CD4-positive, alpha-beta memory T cell (primary cell): Measurements from ENCODE around the gene FAM20C. TPM values are rescaled to one million over a fixed set of nuclear protein-coding genes. Genes with fewer than 3 reads are reported as not detected.
"Not testable (repeated sequence)": the region's sequence is repeated elsewhere in the genome, so short reads cannot be mapped to it uniquely, and the experiment has no call there.

Experiments used
- CTCF ChIA-PET: fragments of 350-600 bp; sonication (Branson Sonifier 250); formaldehyde crosslinking; loops from one replicate; lab custom pipeline; 2021; ENCODE audit warnings: inconsistent platforms; ENCODE audit not compliant: partially characterized antibody; lab: Charles Lee
- POLR2A ChIA-PET: fragments of 350-600 bp; sonication (Branson Sonifier 250); formaldehyde crosslinking; loops from one replicate; lab custom pipeline; 2021; ENCODE audit not compliant: partially characterized antibody; lab: Charles Lee
- DNase-seq, 5 donors: peaks; one replicate each; pipeline versions ENCODE4 v3.0.0 to v3.0.0-alpha.2; 2020 to 2022; ENCODE audit warnings: mixed read lengths in 1 of 5
- H3K27ac ChIP-seq: one replicate; pipeline ENCODE4 v1.7.0; 2013; ENCODE audit warnings: low read depth, low read length
- H3K27me3 ChIP-seq: 2 replicates; pipeline ENCODE4 v1.7.0; 2013; ENCODE audit warnings: mild to moderate bottlenecking, low read length, moderate library complexity; ENCODE audit not compliant: insufficient read depth
- H3K36me3 ChIP-seq: 2 replicates; pipeline ENCODE4 v1.7.0; 2013; ENCODE audit warnings: mild to moderate bottlenecking, low read length, moderate library complexity; ENCODE audit not compliant: insufficient read depth
- H3K4me1 ChIP-seq: 2 replicates; pipeline ENCODE4 v1.7.0; 2013; ENCODE audit warnings: mild to moderate bottlenecking, low read length, moderate library complexity; ENCODE audit not compliant: insufficient read depth
- H3K4me3 ChIP-seq, 2 donors: one replicate each; pipeline ENCODE4 v1.7.0; 2013; ENCODE audit warnings: low read length in 2 of 2, mild to moderate bottlenecking in 1 of 2
- H3K9me3 ChIP-seq, 2 donors: one replicate each; pipeline ENCODE4 v1.7.0; 2013; ENCODE audit warnings: low read length in 2 of 2, control low read depth in 1 of 2; ENCODE audit not compliant: control insufficient read depth in 1 of 2
- H3K27ac Mint-ChIP-seq, 7 donors: one replicate each; pipeline ENCODE4 v1.8.0; 2020 to 2021; ENCODE audit warnings: mixed read lengths in 7 of 7, mild to moderate bottlenecking in 6 of 7, inconsistent platforms in 3 of 7, moderate library complexity in 3 of 7
- H3K27me3 Mint-ChIP-seq, 2 donors: one replicate each; pipeline ENCODE4 v1.8.0; 2020 to 2021; ENCODE audit warnings: mixed read lengths in 2 of 2
- H3K36me3 Mint-ChIP-seq, 2 donors: one replicate each; pipeline ENCODE4 v1.8.0; 2020 to 2021; ENCODE audit warnings: mixed read lengths in 2 of 2, inconsistent platforms in 1 of 2, mild to moderate bottlenecking in 1 of 2
- H3K4me1 Mint-ChIP-seq, 4 donors: one replicate each; pipeline ENCODE4 v1.8.0; 2020 to 2021; ENCODE audit warnings: mixed read lengths in 4 of 4, mild to moderate bottlenecking in 1 of 4
- H3K4me3 Mint-ChIP-seq, 8 donors: one replicate each; pipeline ENCODE4 v1.8.0; 2020 to 2021; ENCODE audit warnings: mixed read lengths in 8 of 8, mild to moderate bottlenecking in 7 of 8, moderate library complexity in 6 of 8, inconsistent platforms in 3 of 8
- H3K9me3 Mint-ChIP-seq, 8 donors: one replicate each; pipeline ENCODE4 v1.8.0; 2020 to 2021; ENCODE audit warnings: mixed read lengths in 8 of 8, mild to moderate bottlenecking in 5 of 8, inconsistent platforms in 3 of 8, moderate library complexity in 1 of 8
- intact Hi-C: fragments of 100-400 bp; cut with micrococcal nuclease; formaldehyde crosslinking; loops from one replicate; pipeline ENCODE4 v1.15.1; 2023
- polyA plus RNA-seq, 2 donors: library from polyadenylated mRNA; unstranded; fragments of 300-500 nt; fragmentation: Illumina TruSeq; gene quantifications; one replicate each; pipeline ENCODE4 v1.2.3, GENCODE V29; 2021
- total RNA-seq, 2 experiments: library from RNA; stranded (reverse); gene quantifications; one replicate each; pipeline ENCODE4 v1.2.3, GENCODE V29; 2021

The FAM20C gene
- total and polyA plus RNA-seq, 4 experiments from 2014 or later, result 4.7 to 7.8 TPM; not detected in 2

DNA sequence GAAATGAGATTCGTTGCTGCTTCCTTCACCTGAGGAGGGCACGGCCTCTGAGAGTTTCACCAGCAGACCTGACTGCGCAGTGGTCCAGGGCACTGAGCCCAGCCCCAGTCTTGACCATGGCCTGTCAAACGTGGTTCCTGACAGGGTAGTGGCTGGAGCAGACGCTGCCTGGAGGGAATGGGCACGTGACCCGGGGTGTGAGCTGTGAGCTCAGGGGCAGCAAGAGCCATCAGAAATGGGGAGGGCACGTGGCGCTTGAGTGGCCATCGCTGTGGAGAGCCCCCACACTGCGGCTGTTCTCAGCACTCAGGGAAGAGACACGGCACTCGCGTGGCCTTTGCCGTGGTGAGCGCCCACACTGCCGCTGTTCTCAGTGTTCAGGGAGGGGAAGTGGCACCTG lies 12.0 kb downstream of the FAM20C start:
- intact Hi-C loops, result no loop called here

GRCh38 chr7:205115-206010 lies 13.0 kb downstream of the FAM20C start:
- no peak overlapping the region for H3K4me3 ChIP-seq
- no peak overlapping the region for H3K27ac Mint-ChIP-seq
- H3K9me3 ChIP-seq, result no peaks in the 10 kb centered on the region
- H3K36me3 ChIP-seq, result no peaks in the 10 kb centered on the region
- H3K4me1 ChIP-seq, result no peaks in the 10 kb centered on the region
- H3K27ac ChIP-seq, result no peak overlapping the region
- no peaks in the 10 kb centered on the region for H3K27me3 ChIP-seq
- CTCF ChIA-PET, result no interaction called here
- peaks cover 0 to 1% (median 0%) of the 10 kb centered on the region in 8 donors for H3K9me3 Mint-ChIP-seq
- peaks cover 0 to 1% of the 10 kb centered on the region in 2 donors for H3K27me3 Mint-ChIP-seq
- intact Hi-C loops, result no loop called here
- H3K36me3 Mint-ChIP-seq, result no peaks in the 10 kb centered on the region
- H3K4me3 Mint-ChIP-seq, result no peak overlapping the region
- POLR2A ChIA-PET, result no interaction called here
- peak in 1 of 5 donors; percentile 37 for DNase-seq
- H3K4me1 Mint-ChIP-seq, result no peaks in the 10 kb centered on the region

More for the DNA sequence above, 12.0 kb downstream of the FAM20C start:
- no peaks in the 10 kb centered on the region for H3K27me3 ChIP-seq
- CTCF ChIA-PET, result no interaction called here
- H3K27ac ChIP-seq, result no peak overlapping the region
- Mint-ChIP-seq H3K4me1 (no peaks in the 10 kb centered on the region), H3K36me3 (no peaks in the 10 kb centered on the region), H3K27ac (no peak overlapping the region), H3K4me3 (no peak overlapping the region), H3K27me3 (peaks cover 0 to 4% of the 10 kb centered on the region in 2 donors), H3K9me3 (peaks cover 0 to 1% (median 0%) of the 10 kb centered on the region in 8 donors)
- no peaks in the 10 kb centered on the region for H3K36me3 ChIP-seq
- POLR2A ChIA-PET, result no interaction called here
- H3K4me1 ChIP-seq, result no peaks in the 10 kb centered on the region
- H3K9me3 ChIP-seq, result no peaks in the 10 kb centered on the region
- H3K4me3 ChIP-seq, result no peak overlapping the region
- DNase-seq, result no peak

DNA sequence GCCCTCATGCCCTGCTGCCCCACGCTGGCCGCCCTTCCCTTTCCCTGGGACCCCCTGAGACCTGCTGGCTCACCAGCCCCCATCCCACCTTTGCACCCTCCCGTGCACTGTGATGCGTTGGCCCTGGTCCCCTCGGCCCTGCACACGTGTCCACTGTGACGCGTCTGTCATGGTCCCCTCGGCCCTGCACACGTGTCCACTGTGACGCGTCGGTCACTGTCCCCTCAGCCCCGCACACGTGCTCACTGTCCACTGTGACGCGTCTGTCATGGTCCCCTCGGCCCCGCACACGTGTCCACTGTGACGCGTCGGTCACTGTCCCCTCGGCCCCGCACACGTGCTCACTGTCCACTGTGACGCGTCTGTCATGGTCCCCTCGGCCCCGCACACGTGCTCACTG lies 14.0 kb downstream of the FAM20C start:
- H3K4me1 ChIP-seq, CTCF ChIA-PET, H3K27ac Mint-ChIP-seq, H3K36me3 ChIP-seq, H3K27me3 ChIP-seq, H3K27me3 Mint-ChIP-seq, H3K4me3 ChIP-seq, intact Hi-C loops, H3K9me3 Mint-ChIP-seq, H3K4me3 Mint-ChIP-seq, DNase-seq, H3K27ac ChIP-seq, H3K36me3 Mint-ChIP-seq, H3K9me3 ChIP-seq, H3K4me1 Mint-ChIP-seq, POLR2A ChIA-PET: not testable (repeated sequence)

GRCh38 chr7:207418-208129 lies 15.2 kb downstream of the FAM20C start:
- H3K4me1 ChIP-seq, result no peaks in the 10 kb centered on the region
- peak in 1 of 5 donors; percentile 8 for DNase-seq
- ChIA-PET CTCF (no interaction called here), POLR2A (no interaction called here)
- no peaks in the 10 kb centered on the region for H3K27me3 Mint-ChIP-seq
- no peaks in the 10 kb centered on the region for H3K4me1 Mint-ChIP-seq
- H3K36me3 Mint-ChIP-seq, result no peaks in the 10 kb centered on the region
- H3K4me3 Mint-ChIP-seq, result no peak overlapping the region
- H3K4me3 ChIP-seq, result no peak overlapping the region
- no peak overlapping the region for H3K27ac ChIP-seq
- intact Hi-C loops, result no loop called here
- no peaks in the 10 kb centered on the region for H3K9me3 ChIP-seq
- H3K27ac Mint-ChIP-seq, result no peak overlapping the region
- H3K27me3 ChIP-seq, result no peaks in the 10 kb centered on the region
- no peaks in the 10 kb centered on the region for H3K36me3 ChIP-seq
- H3K9me3 Mint-ChIP-seq, result peaks cover 0 to 1% (median 0%) of the 10 kb centered on the region in 8 donors

DNA sequence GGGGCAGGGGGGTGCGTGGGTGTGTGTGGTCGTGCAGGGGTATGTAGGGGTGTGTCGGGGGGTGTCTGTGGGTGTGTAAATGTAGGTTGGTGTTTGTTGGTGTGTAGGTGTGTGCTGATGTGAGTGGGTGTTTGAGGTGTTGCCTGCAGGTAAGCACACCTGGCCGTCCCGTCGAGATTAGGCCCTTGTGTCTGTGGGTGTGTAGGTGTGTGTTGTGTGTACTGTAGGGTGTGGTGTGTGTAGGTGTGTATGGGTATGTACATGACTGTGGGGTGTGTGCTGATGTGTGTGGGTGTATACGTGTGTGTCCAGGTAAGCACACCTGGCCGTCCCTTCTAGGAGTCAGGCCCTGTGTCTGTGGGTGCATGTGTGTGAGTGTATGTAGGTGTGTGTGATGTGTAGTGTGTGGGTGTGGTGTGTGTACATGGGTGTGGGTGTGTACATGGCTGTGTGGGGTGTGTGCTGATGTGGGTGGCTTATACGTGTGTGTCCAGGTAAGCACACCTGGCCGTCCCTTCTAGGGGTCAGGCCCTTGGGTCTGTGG lies 15.8 kb downstream of the FAM20C start:
- intact Hi-C loops, result no loop called here
- H3K27me3 ChIP-seq, result no peaks in the 10 kb centered on the region
- H3K27ac Mint-ChIP-seq, result peak overlapping the region in 1 of 7 donors; percentile 66
- no peak overlapping the region for H3K4me3 Mint-ChIP-seq
- H3K36me3 ChIP-seq, result no peaks in the 10 kb centered on the region
- H3K4me1 Mint-ChIP-seq, result no peaks in the 10 kb centered on the region
- H3K4me3 ChIP-seq, result no peak overlapping the region
- no peaks in the 10 kb centered on the region for H3K9me3 ChIP-seq
- no peak for DNase-seq
- no peaks in the 10 kb centered on the region for H3K4me1 ChIP-seq
- POLR2A ChIA-PET, result no interaction called here
- H3K27me3 Mint-ChIP-seq, result no peaks in the 10 kb centered on the region
- H3K9me3 Mint-ChIP-seq, result peaks cover 0 to 1% (median 0%) of the 10 kb centered on the region in 8 donors
- CTCF ChIA-PET, result no interaction called here
- H3K36me3 Mint-ChIP-seq, result no peaks in the 10 kb centered on the region
- no peak overlapping the region for H3K27ac ChIP-seq

DNA sequence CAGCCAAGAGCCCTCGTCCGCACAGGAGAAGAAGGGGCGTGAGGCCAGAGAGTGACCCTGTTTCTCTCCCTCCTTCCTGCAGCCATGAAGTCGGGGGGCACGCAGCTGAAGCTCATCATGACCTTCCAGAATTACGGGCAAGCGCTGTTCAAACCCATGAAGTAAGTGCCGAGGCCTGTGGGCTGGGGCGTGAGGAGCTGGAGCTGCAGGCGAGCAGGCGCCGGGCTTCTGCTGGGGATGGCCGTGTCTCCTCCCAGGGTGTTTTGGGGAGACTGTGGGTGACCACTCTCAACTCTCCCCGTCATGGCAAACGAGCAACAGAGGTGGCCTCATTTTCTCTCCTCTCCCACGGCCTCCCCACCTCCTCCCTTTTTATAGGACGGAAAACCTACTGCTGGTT lies 16.4 kb downstream of the FAM20C start:
- no peak overlapping the region for H3K27ac ChIP-seq
- Mint-ChIP-seq H3K4me3 (no peak overlapping the region), H3K36me3 (no peaks in the 10 kb centered on the region), H3K27ac (no peak overlapping the region), H3K4me1 (no peaks in the 10 kb centered on the region), H3K27me3 (no peaks in the 10 kb centered on the region), H3K9me3 (no peaks in the 10 kb centered on the region)
- H3K4me1 ChIP-seq, result no peaks in the 10 kb centered on the region
- H3K4me3 ChIP-seq, result no peak overlapping the region
- no peaks in the 10 kb centered on the region for H3K36me3 ChIP-seq
- no peak for DNase-seq
- CTCF ChIA-PET, result no interaction called here
- intact Hi-C loops, result no loop called here
- POLR2A ChIA-PET, result no interaction called here
- H3K27me3 ChIP-seq, result no peaks in the 10 kb centered on the region
- no peaks in the 10 kb centered on the region for H3K9me3 ChIP-seq

GRCh38 chr7:209416-209815 lies 17.0 kb downstream of the FAM20C start:
- H3K9me3 ChIP-seq, result no peaks in the 10 kb centered on the region
- POLR2A ChIA-PET, result no interaction called here

More at GRCh38 chr7:209416-209815, 17.0 kb downstream of the FAM20C start:
- H3K27me3 ChIP-seq, result no peaks in the 10 kb centered on the region
- Mint-ChIP-seq H3K27me3 (peaks cover 0 to 2% of the 10 kb centered on the region in 2 donors), H3K4me1 (no peaks in the 10 kb centered on the region), H3K4me3 (no peak overlapping the region), H3K9me3 (no peaks in the 10 kb centered on the region), H3K36me3 (no peaks in the 10 kb centered on the region), H3K27ac (no peak overlapping the region)
- H3K36me3 ChIP-seq, result no peaks in the 10 kb centered on the region
- no peak for DNase-seq
- H3K27ac ChIP-seq, result no peak overlapping the region
- intact Hi-C loops, result no loop called here
- CTCF ChIA-PET, result no interaction called here
- no peak overlapping the region for H3K4me3 ChIP-seq
- H3K4me1 ChIP-seq, result no peaks in the 10 kb centered on the region
